DMS53 treated with DMSO at 0.1 percent for 48 hours (cell line): ENCODE measurements around the gene FZD7.

Experiments
- DNase-seq: peaks from one replicate; lab custom pipeline; 2025; ENCODE audit not compliant: unreplicated experiment; lab: John Stamatoyannopoulos, UW

The FZD7 gene

DNA sequence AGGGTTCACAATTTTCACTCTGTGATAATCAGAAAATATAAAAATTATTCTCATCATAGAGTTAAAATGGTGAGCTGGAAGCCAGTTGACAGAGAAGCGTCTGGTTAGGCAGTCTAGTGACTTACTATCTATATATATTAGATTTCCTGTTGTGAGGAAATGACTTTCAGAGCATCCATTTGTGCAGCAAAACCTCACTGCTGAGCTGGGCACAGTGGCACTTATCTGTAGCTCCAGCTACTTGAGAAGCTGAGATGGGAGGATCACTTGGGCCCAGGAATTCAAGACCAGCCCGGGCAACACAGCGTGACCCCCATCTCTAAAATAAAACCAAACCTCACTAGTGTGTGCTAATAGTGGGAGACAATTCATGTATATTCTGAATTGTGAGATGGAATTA, 32.2 kb downstream of the FZD7 start:
- DNase-seq, result no peak

DNA sequence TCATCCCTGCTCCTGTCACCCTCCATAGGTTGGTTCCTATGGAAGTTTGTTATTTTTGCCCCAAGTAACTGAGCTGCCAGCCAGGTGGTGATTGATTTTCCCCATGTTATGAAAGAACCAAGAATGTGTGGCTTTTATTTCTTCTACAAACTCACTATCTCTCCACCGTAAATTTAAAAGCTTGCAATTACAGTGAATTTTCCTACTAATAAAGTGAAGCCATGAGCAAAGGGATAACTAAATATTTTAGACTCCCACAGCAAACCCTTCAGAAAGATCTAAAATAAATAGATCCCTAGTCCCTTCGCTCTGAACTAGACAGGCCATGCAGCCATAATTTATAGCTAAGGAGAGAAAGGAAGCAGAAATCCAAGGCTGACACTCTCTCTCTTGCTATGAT, 33.2 kb downstream of the FZD7 start:
- no peak for DNase-seq

- no peak for DNase-seq
Observed at GRCh38 chr2:202067589-202067988, 33.9 kb downstream of the FZD7 start.

GRCh38 chr2:202069170-202070067, 35.8 kb downstream of the FZD7 start:
- DNase-seq, result no peak

- no peak for DNase-seq
Observed at GRCh38 chr2:202071107-202071506, 37.5 kb downstream of the FZD7 start.

DNA sequence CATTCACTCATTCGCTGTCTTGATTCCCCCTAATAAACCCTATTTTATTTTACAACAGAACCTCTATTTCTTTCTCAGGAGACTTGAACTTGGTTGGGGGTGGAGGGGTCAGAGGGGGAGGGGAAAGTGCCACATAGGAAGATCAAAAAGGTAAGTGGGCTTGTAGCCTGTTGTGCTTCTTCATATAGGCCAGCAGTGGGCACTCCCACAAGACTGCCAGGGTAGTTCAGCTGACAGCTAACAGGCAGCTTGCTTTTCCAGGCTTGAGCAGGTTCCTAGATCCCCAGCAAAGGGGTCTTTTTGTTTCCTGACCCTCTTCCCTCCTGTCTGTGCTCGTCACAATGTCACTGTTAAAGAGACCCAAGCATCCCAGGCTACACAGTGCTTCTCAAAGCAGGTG, 38.6 kb downstream of the FZD7 start:
- no peak for DNase-seq

DNA sequence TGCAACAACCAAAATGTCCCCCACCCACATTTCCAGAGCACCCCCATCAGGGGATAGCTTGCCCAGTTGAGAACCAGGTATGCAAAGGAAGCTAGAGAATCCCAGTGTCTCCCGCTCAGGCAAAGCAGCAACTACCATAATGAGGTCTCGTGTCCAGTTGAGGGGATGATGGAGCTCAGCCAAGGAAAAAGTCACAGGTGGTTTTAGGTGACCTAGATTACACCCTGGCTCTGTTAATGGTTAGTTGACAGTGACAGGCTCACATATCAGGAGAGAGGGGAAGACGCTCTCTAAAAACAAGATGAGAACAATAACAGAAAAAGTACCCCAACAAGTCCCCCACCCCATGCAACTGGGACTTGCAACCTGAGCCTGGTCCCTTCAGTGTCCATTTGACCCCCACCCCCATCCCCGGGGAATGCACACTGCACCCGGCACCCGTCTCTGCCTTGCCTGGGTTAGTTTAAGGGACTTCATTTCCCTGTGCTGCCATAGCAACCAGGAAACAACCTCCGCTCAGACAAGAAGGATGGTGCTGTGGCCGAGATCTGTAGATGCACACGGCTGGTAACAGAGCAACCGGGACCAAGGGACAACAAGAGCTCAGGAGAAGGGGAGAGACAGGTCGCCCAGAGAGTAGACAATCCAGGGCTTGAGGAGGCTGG, 39.2 kb downstream of the FZD7 start, which contains the start of gene KIAA2012:
Gene KIAA2012 (plus strand): TSS at position 519 of the 665 bp plus-strand sequence. CDS start 373 bp downstream, outside the sequence.
- no peak for DNase-seq

- no peak for DNase-seq
Observed at GRCh38 chr2:202074324-202074723, 40.7 kb downstream of the FZD7 start.

DNA sequence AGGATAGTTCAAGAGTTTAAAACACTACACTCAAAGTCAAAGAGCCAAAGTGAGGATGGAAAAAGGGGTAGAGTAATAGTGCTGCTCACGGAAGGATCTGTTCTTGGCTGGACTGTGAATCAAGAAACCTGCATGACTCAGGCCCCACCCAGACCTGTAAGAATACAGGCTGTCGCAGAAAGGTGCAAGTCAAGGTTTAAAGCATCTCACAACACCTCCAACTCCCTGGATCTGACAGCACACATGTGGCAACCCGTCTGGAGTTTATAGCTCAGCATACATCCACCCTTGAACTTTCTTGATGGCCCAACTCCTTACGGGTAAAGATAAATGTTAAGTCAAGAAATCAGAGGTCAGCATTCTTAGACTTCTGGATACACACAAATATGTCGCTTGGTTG, 45.7 kb downstream of the FZD7 start:
- DNase-seq, result no peak

DNA sequence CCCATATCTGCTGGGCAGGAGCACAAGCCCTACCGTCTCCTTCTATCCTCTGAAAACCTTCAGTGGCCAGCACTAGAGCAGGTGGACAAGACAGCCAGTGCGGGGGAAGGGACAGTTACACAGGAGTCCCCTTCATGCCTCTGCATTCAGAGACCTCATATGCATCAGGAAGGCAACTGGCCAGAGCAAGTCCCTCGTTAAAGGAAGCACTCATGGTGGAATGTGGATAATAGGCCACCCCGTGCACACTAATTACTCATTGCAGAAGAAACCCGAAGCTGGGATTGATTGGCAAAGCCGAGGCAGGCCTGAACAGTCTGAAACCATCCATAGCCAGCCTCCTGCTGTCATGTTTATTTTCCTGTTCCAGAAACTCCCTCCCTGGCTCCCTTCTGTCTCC, 50.6 kb downstream of the FZD7 start:
- no peak for DNase-seq
